ENCODE data around the gene PTPRZ1. TPM values are rescaled to one million over a fixed set of nuclear protein-coding genes. Genes with fewer than 3 reads are reported as not detected.

Gene PTPRZ1
- total and polyA plus RNA-seq, 10 of the 15 experiments (the other 5 are each of a cell fraction or from before 2014, with no cell fraction given): 0.05 to 0.21 (median 0.11) TPM; not detected in 7

GRCh38 chr7:122014697-122015096 is 141.7 kb downstream of the PTPRZ1 start:
- no peaks in the 10 kb centered on the region for H3K9me3 ChIP-seq (replicated peaks; ENCODE audit: control insufficient read depth, insufficient read depth, low read length)
- H3K4me2 ChIP-seq (ENCODE audit: control insufficient read depth, insufficient read depth): no peak overlapping the region
- H2AFZ ChIP-seq (ENCODE audit: control insufficient read depth, low read depth, low read length): no peak overlapping the region
- intact Hi-C loops (cut with micrococcal nuclease; ENCODE audit: unreplicated experiment): loop anchor here (5.0 kb wide), 1 partner anchor 518 kb away; no protein-coding TSS in a partner anchor
- H4K20me1 ChIP-seq (ENCODE audit: control insufficient read depth, insufficient read depth): no peaks in the 10 kb centered on the region
- in situ Hi-C loops (cut with MboI): no loop called here
- no peak overlapping the region for H3K9ac ChIP-seq (ENCODE audit: control insufficient read depth, insufficient read depth, low read length)
- ATAC-seq (no peak), DNase-seq (ENCODE audit: low read depth, low spot score) (no peak), FAIRE-seq (no peak)
- POLR2A ChIA-PET: no interaction called here
- CTCF ChIA-PET: no interaction called here
- no peaks in the 10 kb centered on the region for H3K36me3 ChIP-seq (ENCODE audit: control insufficient read depth in 2 of 2, insufficient read depth in 2 of 2, low read length in 1 of 2)
- RAD21 ChIA-PET (ENCODE audit: unreplicated experiment): no interaction called here
- BruUV-seq (replicated peaks): no TSS peak
- no peak for TF ChIP-seq STAT1 (conservative IDR thresholded peaks at IDR 0.05)
- TF ChIP-seq FOS (IDR thresholded peaks at IDR 0.05; ENCODE audit: borderline replicate concordance, extremely low read depth, insufficient read length): no peak
- 100% methylated on average over 1 of the region's 1 CpG for WGBS (ENCODE audit: insufficient coverage, insufficient replicate concordance, low lambda C conversion rate, missing lambda C conversion rate)
- H3K79me2 ChIP-seq (ENCODE audit: control insufficient read depth, insufficient read depth, low read length): no peaks in the 10 kb centered on the region
- H3K4me3 ChIP-seq: no peak overlapping the region
- SMC1A ChIA-PET (ENCODE audit: uncharacterized antibody, unreplicated experiment): no interaction called here
- H3K27me3 ChIP-seq (replicated peaks in 1 of 2; ENCODE audit: control insufficient read depth in 2 of 2, insufficient read depth in 2 of 2, low read length in 1 of 2): no peaks in the 10 kb centered on the region
- H3K27ac ChIP-seq (ENCODE audit: control insufficient read depth, insufficient read depth): no peak overlapping the region
- H3K4me1 ChIP-seq (ENCODE audit: control insufficient read depth, insufficient read depth, low read length): no peaks in the 10 kb centered on the region

GRCh38 chr7:122018032-122018431 is 145.1 kb downstream of the PTPRZ1 start:
- no peak for DNase-seq (ENCODE audit: low read depth, low spot score)
- BruUV-seq (replicated peaks): no TSS peak
- Histone ChIP-seq H3K27me3 (replicated peaks in 1 of 2; ENCODE audit: control insufficient read depth in 2 of 2, insufficient read depth in 2 of 2, low read length in 1 of 2) (no peaks in the 10 kb centered on the region), H3K4me1 (ENCODE audit: control insufficient read depth, insufficient read depth, low read length) (no peaks in the 10 kb centered on the region), H3K4me2 (ENCODE audit: control insufficient read depth, insufficient read depth) (no peak overlapping the region), H2AFZ (ENCODE audit: control insufficient read depth, low read depth, low read length) (no peak overlapping the region), H3K4me3 (no peak overlapping the region), H3K36me3 (ENCODE audit: control insufficient read depth in 2 of 2, insufficient read depth in 2 of 2, low read length in 1 of 2) (no peaks in the 10 kb centered on the region), H4K20me1 (ENCODE audit: control insufficient read depth, insufficient read depth) (no peaks in the 10 kb centered on the region), H3K79me2 (ENCODE audit: control insufficient read depth, insufficient read depth, low read length) (no peaks in the 10 kb centered on the region), H3K27ac (ENCODE audit: control insufficient read depth, insufficient read depth) (no peak overlapping the region), H3K9me3 (replicated peaks; ENCODE audit: control insufficient read depth, insufficient read depth, low read length) (no peaks in the 10 kb centered on the region), H3K9ac (ENCODE audit: control insufficient read depth, insufficient read depth, low read length) (no peak overlapping the region)
- ATAC-seq: peak; percentile 47
- ChIA-PET POLR2A (no interaction called here), RAD21 (ENCODE audit: unreplicated experiment) (no interaction called here), CTCF (no interaction called here), SMC1A (ENCODE audit: uncharacterized antibody, unreplicated experiment) (no interaction called here)
- in situ Hi-C loops (cut with MboI): no loop called here
- WGBS (ENCODE audit: insufficient coverage, insufficient replicate concordance, low lambda C conversion rate, missing lambda C conversion rate): 5% methylated on average over 1 of the region's 1 CpG
- no peak for FAIRE-seq
- intact Hi-C loops (cut with micrococcal nuclease; ENCODE audit: unreplicated experiment): loop anchor here (5.0 kb wide), 1 partner anchor 514 kb away; no protein-coding TSS in a partner anchor
- TF ChIP-seq HDAC2 (IDR thresholded peaks at IDR 0.05) (no peak), CHD4 (IDR thresholded peaks at IDR 0.05) (no peak), ZNF274 (IDR thresholded peaks at IDR 0.05; ENCODE audit: insufficient read depth, insufficient read length) (no peak), USF1 (IDR thresholded peaks at IDR 0.05; ENCODE audit: borderline replicate concordance, extremely low read length, insufficient read depth, low read depth, low read length) (no peak), RB1 (IDR thresholded peaks at IDR 0.05; ENCODE audit: borderline replicate concordance) (no peak), RAD51 (IDR thresholded peaks at IDR 0.05) (no peak), ZNF207 (IDR thresholded peaks at IDR 0.05; ENCODE audit: borderline replicate concordance) (no peak), RFX5 (IDR thresholded peaks at IDR 0.05; ENCODE audit: low read depth, low read length) (no peak), PAX5 (IDR thresholded peaks at IDR 0.05; ENCODE audit: borderline replicate concordance, low read depth, low read length) (no peak), SUPT20H (IDR thresholded peaks at IDR 0.05; ENCODE audit: borderline replicate concordance, control insufficient read depth, low read depth, low read length) (no peak), FOXK2 (IDR thresholded peaks at IDR 0.05) (no peak), CBX5 (IDR thresholded peaks at IDR 0.05; ENCODE audit: low read depth) (no peak), NKRF (conservative IDR thresholded peaks at IDR 0.05) (no peak), IRF5 (IDR thresholded peaks at IDR 0.05; ENCODE audit: borderline replicate concordance) (no peak)

Data from GM12878 (cell line).